HL-60 (cell line): ENCODE data around the gene KIF7.

ENCODE experiments used
- GABPA ChIP-seq: IDR thresholded peaks from 2 replicates; pipeline ENCODE4 v1.6.1; 2012; ENCODE audit warnings: low read depth
- POLR2AphosphoS5 ChIP-seq: IDR thresholded peaks from 2 replicates; pipeline ENCODE4 v1.6.1; 2012; ENCODE audit warnings: low read depth
- TF ChIP-seq, protein P1 (sequence below): IDR thresholded peaks from one replicate; pipeline ENCODE4 v1.5.1; 2011; ENCODE audit warnings: low read length, control low read depth, inconsistent platforms; ENCODE audit not compliant: insufficient read depth

DNA sequence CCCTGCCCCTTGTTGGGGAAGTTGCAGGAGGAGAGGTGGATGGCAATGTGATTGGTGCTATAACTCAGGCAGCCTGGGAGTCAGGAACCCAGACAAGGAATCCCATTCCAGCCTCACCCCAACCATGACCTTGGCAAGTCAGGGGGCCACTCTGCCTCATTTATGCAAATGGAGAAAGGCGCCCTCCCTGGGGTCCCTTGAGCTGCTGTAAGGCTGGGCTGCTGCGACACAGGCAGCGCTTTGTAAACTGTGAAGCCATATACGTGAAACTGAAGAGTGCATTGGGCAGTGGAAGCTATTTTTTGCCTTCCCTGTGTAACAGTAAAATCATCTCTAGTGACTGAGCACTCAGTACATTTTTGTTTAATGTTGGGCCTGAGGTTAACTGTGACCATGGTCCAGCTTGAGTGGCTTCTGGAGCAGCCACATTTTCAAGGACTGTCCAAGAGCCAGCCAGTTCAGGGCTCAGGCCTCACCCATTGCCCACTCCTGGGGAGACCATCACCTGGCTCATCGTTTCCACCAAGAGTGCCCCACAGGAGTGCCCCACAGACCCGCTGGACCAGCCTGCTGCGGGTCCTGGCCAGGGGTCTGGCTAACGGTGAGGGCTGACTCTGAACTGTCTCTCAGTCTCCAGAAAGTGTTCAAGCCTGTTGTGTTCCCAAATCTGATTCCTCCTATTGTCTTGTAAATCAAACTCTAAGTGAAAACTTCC lies 27.9 kb downstream of the KIF7 start:
- TF ChIP-seq GABPA (no peak), POLR2AphosphoS5 (no peak)
- TF ChIP-seq, protein P1, sequence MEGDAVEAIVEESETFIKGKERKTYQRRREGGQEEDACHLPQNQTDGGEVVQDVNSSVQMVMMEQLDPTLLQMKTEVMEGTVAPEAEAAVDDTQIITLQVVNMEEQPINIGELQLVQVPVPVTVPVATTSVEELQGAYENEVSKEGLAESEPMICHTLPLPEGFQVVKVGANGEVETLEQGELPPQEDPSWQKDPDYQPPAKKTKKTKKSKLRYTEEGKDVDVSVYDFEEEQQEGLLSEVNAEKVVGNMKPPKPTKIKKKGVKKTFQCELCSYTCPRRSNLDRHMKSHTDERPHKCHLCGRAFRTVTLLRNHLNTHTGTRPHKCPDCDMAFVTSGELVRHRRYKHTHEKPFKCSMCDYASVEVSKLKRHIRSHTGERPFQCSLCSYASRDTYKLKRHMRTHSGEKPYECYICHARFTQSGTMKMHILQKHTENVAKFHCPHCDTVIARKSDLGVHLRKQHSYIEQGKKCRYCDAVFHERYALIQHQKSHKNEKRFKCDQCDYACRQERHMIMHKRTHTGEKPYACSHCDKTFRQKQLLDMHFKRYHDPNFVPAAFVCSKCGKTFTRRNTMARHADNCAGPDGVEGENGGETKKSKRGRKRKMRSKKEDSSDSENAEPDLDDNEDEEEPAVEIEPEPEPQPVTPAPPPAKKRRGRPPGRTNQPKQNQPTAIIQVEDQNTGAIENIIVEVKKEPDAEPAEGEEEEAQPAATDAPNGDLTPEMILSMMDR = no peak
